Measurements from ENCODE around the gene BRINP3. TPM values are rescaled to one million over a fixed set of nuclear protein-coding genes. Genes with fewer than 3 reads are reported as not detected.

Gene BRINP3
- total RNA-seq, 1 experiment from 2014 or later: 0.28 TPM

DNA sequence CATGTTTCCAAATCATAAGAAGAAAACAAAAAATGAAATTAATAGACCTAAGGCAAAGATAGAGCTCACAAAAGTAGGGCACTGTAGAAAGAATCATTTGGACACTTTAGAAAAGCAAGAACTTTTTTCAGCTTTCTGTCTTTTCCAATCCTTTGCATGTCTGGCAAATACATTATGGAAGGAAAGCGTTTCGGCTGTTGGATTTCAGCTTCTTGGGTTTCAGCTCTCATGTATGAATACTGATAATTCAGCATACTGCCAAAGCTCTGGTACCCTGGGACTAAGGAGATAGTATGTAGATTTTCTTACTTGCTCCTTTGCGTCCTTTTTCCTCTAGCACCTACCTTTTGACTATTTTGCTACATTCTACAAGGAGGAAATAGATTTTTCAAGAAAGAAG lies 375.9 kb downstream of the BRINP3 start (continued):
- TF ChIP-seq, protein P1, sequence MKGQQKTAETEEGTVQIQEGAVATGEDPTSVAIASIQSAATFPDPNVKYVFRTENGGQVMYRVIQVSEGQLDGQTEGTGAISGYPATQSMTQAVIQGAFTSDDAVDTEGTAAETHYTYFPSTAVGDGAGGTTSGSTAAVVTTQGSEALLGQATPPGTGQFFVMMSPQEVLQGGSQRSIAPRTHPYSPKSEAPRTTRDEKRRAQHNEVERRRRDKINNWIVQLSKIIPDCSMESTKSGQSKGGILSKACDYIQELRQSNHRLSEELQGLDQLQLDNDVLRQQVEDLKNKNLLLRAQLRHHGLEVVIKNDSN (CRISPR knock-in tag; IDR thresholded peaks at IDR 0.05): no peak
- TF ChIP-seq, protein P2, sequence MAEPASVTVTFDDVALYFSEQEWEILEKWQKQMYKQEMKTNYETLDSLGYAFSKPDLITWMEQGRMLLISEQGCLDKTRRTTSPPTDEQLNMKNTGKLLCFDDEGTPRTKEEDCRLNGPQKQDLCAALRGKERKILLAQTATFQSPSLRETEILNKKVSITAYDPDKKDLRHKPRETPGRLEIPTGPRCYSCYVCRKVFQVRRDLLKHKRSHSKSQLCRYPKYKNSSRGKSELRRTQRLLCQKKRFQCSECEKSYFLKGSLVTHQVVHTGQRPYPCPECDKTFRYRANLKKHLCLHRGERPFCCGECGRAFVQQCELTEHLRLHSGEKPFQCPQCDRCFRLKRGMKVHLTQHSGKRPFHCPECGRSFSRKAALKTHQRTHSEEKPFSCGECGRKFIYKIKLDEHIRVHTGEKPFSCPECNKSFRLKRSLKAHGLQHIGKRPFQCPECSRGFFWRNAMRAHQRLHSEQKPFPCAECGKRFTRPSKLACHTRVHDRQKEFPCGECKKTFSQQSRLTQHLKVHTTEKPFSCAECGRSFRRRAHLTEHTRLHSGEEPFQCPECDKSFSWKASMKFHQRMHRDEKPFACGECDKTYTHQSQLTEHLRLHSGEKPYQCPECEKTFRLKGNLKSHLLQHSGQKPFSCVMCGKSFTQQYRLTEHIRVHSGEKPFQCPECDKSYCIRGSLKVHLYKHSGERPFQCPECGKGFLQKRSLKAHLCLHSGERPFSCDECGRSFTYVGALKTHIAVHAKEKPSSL (CRISPR knock-in tag; conservative IDR thresholded peaks at IDR 0.05): no peak
- TF ChIP-seq ZNF317 (CRISPR knock-in tag; IDR thresholded peaks at IDR 0.05; ENCODE audit: borderline replicate concordance, low read depth): no peak
- TF ChIP-seq, protein P3, sequence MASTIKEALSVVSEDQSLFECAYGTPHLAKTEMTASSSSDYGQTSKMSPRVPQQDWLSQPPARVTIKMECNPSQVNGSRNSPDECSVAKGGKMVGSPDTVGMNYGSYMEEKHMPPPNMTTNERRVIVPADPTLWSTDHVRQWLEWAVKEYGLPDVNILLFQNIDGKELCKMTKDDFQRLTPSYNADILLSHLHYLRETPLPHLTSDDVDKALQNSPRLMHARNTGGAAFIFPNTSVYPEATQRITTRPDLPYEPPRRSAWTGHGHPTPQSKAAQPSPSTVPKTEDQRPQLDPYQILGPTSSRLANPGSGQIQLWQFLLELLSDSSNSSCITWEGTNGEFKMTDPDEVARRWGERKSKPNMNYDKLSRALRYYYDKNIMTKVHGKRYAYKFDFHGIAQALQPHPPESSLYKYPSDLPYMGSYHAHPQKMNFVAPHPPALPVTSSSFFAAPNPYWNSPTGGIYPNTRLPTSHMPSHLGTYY (CRISPR knock-in tag; IDR thresholded peaks at IDR 0.05): no peak
- TF ChIP-seq, protein P4, sequence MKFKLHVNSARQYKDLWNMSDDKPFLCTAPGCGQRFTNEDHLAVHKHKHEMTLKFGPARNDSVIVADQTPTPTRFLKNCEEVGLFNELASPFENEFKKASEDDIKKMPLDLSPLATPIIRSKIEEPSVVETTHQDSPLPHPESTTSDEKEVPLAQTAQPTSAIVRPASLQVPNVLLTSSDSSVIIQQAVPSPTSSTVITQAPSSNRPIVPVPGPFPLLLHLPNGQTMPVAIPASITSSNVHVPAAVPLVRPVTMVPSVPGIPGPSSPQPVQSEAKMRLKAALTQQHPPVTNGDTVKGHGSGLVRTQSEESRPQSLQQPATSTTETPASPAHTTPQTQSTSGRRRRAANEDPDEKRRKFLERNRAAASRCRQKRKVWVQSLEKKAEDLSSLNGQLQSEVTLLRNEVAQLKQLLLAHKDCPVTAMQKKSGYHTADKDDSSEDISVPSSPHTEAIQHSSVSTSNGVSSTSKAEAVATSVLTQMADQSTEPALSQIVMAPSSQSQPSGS (CRISPR knock-in tag; IDR thresholded peaks at IDR 0.05; ENCODE audit: borderline replicate concordance, low read depth): no peak
- TF ChIP-seq, protein P5, sequence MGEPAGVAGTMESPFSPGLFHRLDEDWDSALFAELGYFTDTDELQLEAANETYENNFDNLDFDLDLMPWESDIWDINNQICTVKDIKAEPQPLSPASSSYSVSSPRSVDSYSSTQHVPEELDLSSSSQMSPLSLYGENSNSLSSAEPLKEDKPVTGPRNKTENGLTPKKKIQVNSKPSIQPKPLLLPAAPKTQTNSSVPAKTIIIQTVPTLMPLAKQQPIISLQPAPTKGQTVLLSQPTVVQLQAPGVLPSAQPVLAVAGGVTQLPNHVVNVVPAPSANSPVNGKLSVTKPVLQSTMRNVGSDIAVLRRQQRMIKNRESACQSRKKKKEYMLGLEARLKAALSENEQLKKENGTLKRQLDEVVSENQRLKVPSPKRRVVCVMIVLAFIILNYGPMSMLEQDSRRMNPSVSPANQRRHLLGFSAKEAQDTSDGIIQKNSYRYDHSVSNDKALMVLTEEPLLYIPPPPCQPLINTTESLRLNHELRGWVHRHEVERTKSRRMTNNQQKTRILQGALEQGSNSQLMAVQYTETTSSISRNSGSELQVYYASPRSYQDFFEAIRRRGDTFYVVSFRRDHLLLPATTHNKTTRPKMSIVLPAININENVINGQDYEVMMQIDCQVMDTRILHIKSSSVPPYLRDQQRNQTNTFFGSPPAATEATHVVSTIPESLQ (CRISPR knock-in tag; IDR thresholded peaks at IDR 0.05): no peak
- no peak for TF ChIP-seq JAZF1 (CRISPR knock-in tag; IDR thresholded peaks at IDR 0.05)

DNA sequence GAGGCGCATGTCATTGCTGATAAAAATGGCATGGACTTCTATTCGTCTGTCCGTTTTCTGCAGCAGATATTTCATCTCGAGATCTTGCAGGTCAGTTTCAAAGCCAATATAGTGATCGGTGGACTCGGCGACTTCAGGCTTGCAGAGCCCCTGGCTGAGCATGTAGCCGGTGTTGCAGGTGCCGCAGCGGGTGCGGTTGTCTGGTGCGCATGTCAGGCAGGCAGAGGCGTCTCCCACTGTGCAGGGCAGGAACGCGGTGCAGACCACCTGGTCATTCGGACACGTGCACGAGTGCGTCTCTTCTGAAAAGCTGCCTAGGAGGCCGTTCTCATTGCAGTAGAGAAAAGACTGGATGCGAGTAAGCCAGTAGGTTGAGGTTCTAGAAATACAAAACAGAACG lies 378.9 kb downstream of the BRINP3 start:
- H3K27ac Mint-ChIP-seq: no peak overlapping the region
- H3K4me3 Mint-ChIP-seq: no peak overlapping the region
- POLR2A ChIA-PET: no interaction called here
- CTCF ChIA-PET: interaction anchor here (1.1 kb wide), 1 partner anchor 14 kb away, joined by 3 read pairs; no protein-coding TSS in a partner anchor
- DNase-seq (ENCODE audit: low spot score) (no peak), ATAC-seq (no peak)
- peaks cover 5% of the 10 kb centered on the region; the same call in 1 of the 2 replicates for H3K4me1 Mint-ChIP-seq
- H3K9me3 Mint-ChIP-seq: no peaks in the 10 kb centered on the region
- no peaks in the 10 kb centered on the region for H3K36me3 Mint-ChIP-seq
- H3K27me3 Mint-ChIP-seq (ENCODE audit: low read depth): no peaks in the 10 kb centered on the region
- TF ChIP-seq, protein P5 (CRISPR knock-in tag; IDR thresholded peaks at IDR 0.05): no peak
- no peak for TF ChIP-seq MYBL2 (CRISPR knock-in tag; IDR thresholded peaks at IDR 0.05)
- no peak for TF ChIP-seq ZNF138 (CRISPR knock-in tag; conservative IDR thresholded peaks at IDR 0.05)
- TF ChIP-seq FOXP1 (CRISPR knock-in tag; IDR thresholded peaks at IDR 0.05; ENCODE audit: borderline replicate concordance): no peak
- TF ChIP-seq, protein P6, sequence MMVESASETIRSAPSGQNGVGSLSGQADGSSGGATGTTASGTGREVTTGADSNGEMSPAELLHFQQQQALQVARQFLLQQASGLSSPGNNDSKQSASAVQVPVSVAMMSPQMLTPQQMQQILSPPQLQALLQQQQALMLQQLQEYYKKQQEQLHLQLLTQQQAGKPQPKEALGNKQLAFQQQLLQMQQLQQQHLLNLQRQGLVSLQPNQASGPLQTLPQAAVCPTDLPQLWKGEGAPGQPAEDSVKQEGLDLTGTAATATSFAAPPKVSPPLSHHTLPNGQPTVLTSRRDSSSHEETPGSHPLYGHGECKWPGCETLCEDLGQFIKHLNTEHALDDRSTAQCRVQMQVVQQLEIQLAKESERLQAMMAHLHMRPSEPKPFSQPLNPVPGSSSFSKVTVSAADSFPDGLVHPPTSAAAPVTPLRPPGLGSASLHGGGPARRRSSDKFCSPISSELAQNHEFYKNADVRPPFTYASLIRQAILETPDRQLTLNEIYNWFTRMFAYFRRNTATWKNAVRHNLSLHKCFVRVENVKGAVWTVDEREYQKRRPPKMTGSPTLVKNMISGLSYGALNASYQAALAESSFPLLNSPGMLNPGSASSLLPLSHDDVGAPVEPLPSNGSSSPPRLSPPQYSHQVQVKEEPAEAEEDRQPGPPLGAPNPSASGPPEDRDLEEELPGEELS (CRISPR knock-in tag; IDR thresholded peaks at IDR 0.05): no peak
- no peak for TF ChIP-seq NFATC4 (CRISPR knock-in tag; IDR thresholded peaks at IDR 0.05)
- TF ChIP-seq, protein P7, sequence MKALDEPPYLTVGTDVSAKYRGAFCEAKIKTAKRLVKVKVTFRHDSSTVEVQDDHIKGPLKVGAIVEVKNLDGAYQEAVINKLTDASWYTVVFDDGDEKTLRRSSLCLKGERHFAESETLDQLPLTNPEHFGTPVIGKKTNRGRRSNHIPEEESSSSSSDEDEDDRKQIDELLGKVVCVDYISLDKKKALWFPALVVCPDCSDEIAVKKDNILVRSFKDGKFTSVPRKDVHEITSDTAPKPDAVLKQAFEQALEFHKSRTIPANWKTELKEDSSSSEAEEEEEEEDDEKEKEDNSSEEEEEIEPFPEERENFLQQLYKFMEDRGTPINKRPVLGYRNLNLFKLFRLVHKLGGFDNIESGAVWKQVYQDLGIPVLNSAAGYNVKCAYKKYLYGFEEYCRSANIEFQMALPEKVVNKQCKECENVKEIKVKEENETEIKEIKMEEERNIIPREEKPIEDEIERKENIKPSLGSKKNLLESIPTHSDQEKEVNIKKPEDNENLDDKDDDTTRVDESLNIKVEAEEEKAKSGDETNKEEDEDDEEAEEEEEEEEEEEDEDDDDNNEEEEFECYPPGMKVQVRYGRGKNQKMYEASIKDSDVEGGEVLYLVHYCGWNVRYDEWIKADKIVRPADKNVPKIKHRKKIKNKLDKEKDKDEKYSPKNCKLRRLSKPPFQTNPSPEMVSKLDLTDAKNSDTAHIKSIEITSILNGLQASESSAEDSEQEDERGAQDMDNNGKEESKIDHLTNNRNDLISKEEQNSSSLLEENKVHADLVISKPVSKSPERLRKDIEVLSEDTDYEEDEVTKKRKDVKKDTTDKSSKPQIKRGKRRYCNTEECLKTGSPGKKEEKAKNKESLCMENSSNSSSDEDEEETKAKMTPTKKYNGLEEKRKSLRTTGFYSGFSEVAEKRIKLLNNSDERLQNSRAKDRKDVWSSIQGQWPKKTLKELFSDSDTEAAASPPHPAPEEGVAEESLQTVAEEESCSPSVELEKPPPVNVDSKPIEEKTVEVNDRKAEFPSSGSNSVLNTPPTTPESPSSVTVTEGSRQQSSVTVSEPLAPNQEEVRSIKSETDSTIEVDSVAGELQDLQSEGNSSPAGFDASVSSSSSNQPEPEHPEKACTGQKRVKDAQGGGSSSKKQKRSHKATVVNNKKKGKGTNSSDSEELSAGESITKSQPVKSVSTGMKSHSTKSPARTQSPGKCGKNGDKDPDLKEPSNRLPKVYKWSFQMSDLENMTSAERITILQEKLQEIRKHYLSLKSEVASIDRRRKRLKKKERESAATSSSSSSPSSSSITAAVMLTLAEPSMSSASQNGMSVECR (CRISPR knock-in tag; IDR thresholded peaks at IDR 0.05; ENCODE audit: borderline replicate concordance): no peak
- no peak for TF ChIP-seq ZNF416 (CRISPR knock-in tag; IDR thresholded peaks at IDR 0.05)
- TF ChIP-seq, protein P8, sequence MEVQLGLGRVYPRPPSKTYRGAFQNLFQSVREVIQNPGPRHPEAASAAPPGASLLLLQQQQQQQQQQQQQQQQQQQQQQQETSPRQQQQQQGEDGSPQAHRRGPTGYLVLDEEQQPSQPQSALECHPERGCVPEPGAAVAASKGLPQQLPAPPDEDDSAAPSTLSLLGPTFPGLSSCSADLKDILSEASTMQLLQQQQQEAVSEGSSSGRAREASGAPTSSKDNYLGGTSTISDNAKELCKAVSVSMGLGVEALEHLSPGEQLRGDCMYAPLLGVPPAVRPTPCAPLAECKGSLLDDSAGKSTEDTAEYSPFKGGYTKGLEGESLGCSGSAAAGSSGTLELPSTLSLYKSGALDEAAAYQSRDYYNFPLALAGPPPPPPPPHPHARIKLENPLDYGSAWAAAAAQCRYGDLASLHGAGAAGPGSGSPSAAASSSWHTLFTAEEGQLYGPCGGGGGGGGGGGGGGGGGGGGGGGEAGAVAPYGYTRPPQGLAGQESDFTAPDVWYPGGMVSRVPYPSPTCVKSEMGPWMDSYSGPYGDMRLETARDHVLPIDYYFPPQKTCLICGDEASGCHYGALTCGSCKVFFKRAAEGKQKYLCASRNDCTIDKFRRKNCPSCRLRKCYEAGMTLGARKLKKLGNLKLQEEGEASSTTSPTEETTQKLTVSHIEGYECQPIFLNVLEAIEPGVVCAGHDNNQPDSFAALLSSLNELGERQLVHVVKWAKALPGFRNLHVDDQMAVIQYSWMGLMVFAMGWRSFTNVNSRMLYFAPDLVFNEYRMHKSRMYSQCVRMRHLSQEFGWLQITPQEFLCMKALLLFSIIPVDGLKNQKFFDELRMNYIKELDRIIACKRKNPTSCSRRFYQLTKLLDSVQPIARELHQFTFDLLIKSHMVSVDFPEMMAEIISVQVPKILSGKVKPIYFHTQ (CRISPR knock-in tag; IDR thresholded peaks at IDR 0.05): no peak
- no peak for TF ChIP-seq ZNF423 (CRISPR knock-in tag; IDR thresholded peaks at IDR 0.05)

Measured in WTC11 (cell line).